HepG2 (cell line): ENCODE data around the gene RUFY2. TPM values are rescaled to one million over a fixed set of nuclear protein-coding genes. Genes with fewer than 3 reads are reported as not detected.

Source experiments
- CEBPZ ChIP-seq: IDR thresholded peaks from 2 replicates; pipeline ENCODE4 v1.6.1; 2012; ENCODE audit warnings: low read length, improper control_type of control experiment
- HNRNPH1 ChIP-seq: fragments of 200-400 bp; formaldehyde crosslinking; optimal IDR thresholded peaks from 2 replicates; pipeline ENCODE3; 2017; ENCODE audit warnings: mild to moderate bottlenecking, low read depth, low read length
- IRF1 ChIP-seq: sonication (generic); formaldehyde crosslinking; IDR thresholded peaks from 2 replicates; pipeline ENCODE4 v1.4.0; 2020; ENCODE audit warnings: low read depth, mild to moderate bottlenecking, missing genetic modification reagents
- MAZ ChIP-seq, 2 experiments: sonication (generic) in 1 of 2; formaldehyde crosslinking in 1 of 2; IDR thresholded peaks; 2 replicates each; pipeline versions ENCODE4 v1.5.0 to v1.6.1; 2012 to 2020; ENCODE audit warnings: low read depth in 2 of 2, mild to moderate bottlenecking in 2 of 2, borderline replicate concordance in 1 of 2, improper control_type of control experiment in 1 of 2, low read length in 1 of 2, missing genetic modification reagents in 1 of 2, moderate library complexity in 1 of 2
- NFRKB ChIP-seq: fragments of 450-650 bp; IDR thresholded peaks from 2 replicates; pipeline ENCODE4 v1.6.1; 2017
- ZBTB39 ChIP-seq: sonication (generic); formaldehyde crosslinking; IDR thresholded peaks from 2 replicates; pipeline ENCODE4 v1.5.0; 2020; ENCODE audit warnings: missing genetic modification reagents
- ZNF136 ChIP-seq: sonication (generic); formaldehyde crosslinking; IDR thresholded peaks from 2 replicates; pipeline ENCODE4 v1.8.1; 2022; ENCODE audit warnings: low read depth, mild to moderate bottlenecking, moderate library complexity, missing genetic modification reagents
- ZNF616 ChIP-seq: sonication (generic); formaldehyde crosslinking; IDR thresholded peaks from 2 replicates; pipeline ENCODE4 v1.5.0; 2020; ENCODE audit warnings: low read depth, mild to moderate bottlenecking, missing genetic modification reagents
- ZNF674 ChIP-seq: sonication (generic); formaldehyde crosslinking; IDR thresholded peaks from 2 replicates; pipeline ENCODE4 v1.5.0; 2020; ENCODE audit warnings: low read depth, mild to moderate bottlenecking, missing genetic modification reagents
- ZNF724P ChIP-seq: sonication (generic); formaldehyde crosslinking; IDR thresholded peaks from 2 replicates; pipeline ENCODE4 v1.8.0; 2022; ENCODE audit warnings: missing genetic modification reagents, borderline replicate concordance
- ZSCAN12 ChIP-seq: sonication (generic); formaldehyde crosslinking; IDR thresholded peaks from 2 replicates; pipeline ENCODE4 v1.9.0; 2021; ENCODE audit warnings: mild to moderate bottlenecking, missing genetic modification reagents
- ZSCAN21 ChIP-seq: sonication (generic); formaldehyde crosslinking; IDR thresholded peaks from 2 replicates; pipeline ENCODE4 v1.8.0; 2022; ENCODE audit warnings: mild to moderate bottlenecking, missing genetic modification reagents, moderate library complexity, borderline replicate concordance
- polyA plus RNA-seq, 8 experiments: library from polyadenylated mRNA; depleted of rRNA in 3 of 8; stranded (reverse) in 7 of 8; unstranded in 1 of 8; fragments of >200 nt; fragmentation: Illumina TruSeq in 4 of 8; extraction: Trizol in 4 of 8; gene quantifications; 2 replicates each; pipeline versions ENCODE4 v1.2.1 to v1.2.3, GENCODE V29; 2011 to 2016; ENCODE audit warnings: low read depth in 4 of 8, missing spikeins in 1 of 8, mixed read lengths in 1 of 8; ENCODE audit not compliant: insufficient read depth in 1 of 8
- total RNA-seq, 5 experiments: library from RNA; depleted of rRNA; stranded (reverse); fragments of >200 nt; fragmentation: Illumina TruSeq; extraction: Trizol; gene quantifications; 2 replicates each; pipeline ENCODE4 v1.2.3, GENCODE V29; 2016; ENCODE audit warnings: low read depth in 1 of 5
- TF ChIP-seq, protein P1 (sequence below): sonication (generic); formaldehyde crosslinking; IDR thresholded peaks from 2 replicates; pipeline ENCODE4 v1.5.0; 2020; ENCODE audit warnings: missing genetic modification reagents
- TF ChIP-seq, protein P2 (sequence below), 2 experiments: sonication (generic) in 1 of 2; formaldehyde crosslinking in 1 of 2; IDR thresholded peaks; 2 replicates each; pipeline versions ENCODE4 v1.5.1 to v1.6.1; 2011 to 2020; ENCODE audit warnings: borderline replicate concordance in 1 of 2, low read depth in 1 of 2, low read length in 1 of 2, mild to moderate bottlenecking in 1 of 2, missing genetic modification reagents in 1 of 2, moderate library complexity in 1 of 2
- TF ChIP-seq, protein P3 (sequence below): sonication (generic); formaldehyde crosslinking; IDR thresholded peaks from 2 replicates; pipeline ENCODE4 v1.9.0; 2021; ENCODE audit warnings: missing genetic modification reagents, mild to moderate bottlenecking, borderline replicate concordance

Gene RUFY2
- total and polyA plus RNA-seq, 2 of the 13 experiments (the other 11 are each of a cell fraction or from before 2014, with no cell fraction given), result 10.1 to 16.1 TPM

DNA sequence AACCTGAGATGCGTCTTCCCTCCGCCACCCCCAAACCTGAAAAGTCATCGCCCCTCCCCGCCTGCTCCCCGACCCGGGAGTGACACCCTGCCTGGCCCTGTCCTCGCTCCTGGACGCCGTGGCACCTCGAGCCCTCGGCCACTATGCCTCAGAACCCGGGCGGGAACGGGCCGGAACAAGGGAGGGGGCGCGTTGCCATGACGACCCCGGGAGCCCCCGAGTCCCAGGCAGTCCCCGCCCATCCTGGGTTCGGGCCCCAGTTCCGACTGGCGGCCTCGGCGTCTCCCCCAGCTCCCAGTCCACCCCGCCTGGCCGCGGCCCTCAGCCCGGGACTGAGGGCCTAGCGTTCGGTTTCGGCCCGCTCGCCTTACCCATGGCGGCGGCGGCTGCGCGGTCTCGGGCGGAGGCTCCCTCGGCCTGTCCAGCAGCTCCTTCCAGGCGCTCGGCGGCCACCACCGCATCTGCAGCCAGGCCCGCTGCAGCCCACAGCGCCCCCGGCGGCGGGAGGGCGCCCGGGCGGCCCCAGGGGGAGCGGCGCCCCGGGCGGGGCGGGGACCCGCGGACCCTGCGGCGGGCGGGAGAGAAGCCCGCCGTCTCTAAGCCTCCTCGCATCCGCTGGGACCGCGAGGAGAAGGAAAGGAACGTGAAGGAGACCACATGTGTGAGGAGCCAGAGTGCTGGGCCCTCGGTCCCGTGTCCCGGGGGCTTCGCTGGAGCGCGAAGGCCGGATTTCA is at the start of gene RUFY2 (continued):
- TF ChIP-seq ZNF724P (CRISPR knock-in tag) (no peak), ZSCAN12 (CRISPR knock-in tag) (no peak), IRF1 (CRISPR knock-in tag) (no peak), HNRNPH1 (no peak), ZSCAN21 (peak; percentile 61; the same call in 1 of the 2 replicates), ZNF136 (CRISPR knock-in tag) (no peak), CEBPZ (no peak), NFRKB (no peak), ZNF616 (CRISPR knock-in tag) (no peak), ZNF674 (CRISPR knock-in tag) (no peak), MAZ (IDR thresholded peaks at IDR 0.05; ENCODE audit: borderline replicate concordance, low read depth, low read length) (peak; percentile 23), MAZ (CRISPR knock-in tag; IDR thresholded peaks at IDR 0.05; ENCODE audit: low read depth) (peak; percentile 88), ZBTB39 (CRISPR knock-in tag) (no peak)
- TF ChIP-seq, protein P1, sequence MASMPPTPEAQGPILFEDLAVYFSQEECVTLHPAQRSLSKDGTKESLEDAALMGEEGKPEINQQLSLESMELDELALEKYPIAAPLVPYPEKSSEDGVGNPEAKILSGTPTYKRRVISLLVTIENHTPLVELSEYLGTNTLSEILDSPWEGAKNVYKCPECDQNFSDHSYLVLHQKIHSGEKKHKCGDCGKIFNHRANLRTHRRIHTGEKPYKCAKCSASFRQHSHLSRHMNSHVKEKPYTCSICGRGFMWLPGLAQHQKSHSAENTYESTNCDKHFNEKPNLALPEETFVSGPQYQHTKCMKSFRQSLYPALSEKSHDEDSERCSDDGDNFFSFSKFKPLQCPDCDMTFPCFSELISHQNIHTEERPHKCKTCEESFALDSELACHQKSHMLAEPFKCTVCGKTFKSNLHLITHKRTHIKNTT (CRISPR knock-in tag), result no peak
- TF ChIP-seq, protein P2, sequence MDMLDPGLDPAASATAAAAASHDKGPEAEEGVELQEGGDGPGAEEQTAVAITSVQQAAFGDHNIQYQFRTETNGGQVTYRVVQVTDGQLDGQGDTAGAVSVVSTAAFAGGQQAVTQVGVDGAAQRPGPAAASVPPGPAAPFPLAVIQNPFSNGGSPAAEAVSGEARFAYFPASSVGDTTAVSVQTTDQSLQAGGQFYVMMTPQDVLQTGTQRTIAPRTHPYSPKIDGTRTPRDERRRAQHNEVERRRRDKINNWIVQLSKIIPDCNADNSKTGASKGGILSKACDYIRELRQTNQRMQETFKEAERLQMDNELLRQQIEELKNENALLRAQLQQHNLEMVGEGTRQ (IDR thresholded peaks at IDR 0.05; ENCODE audit: low read depth, low read length), result no peak
- TF ChIP-seq, protein P2 (CRISPR knock-in tag; IDR thresholded peaks at IDR 0.05; ENCODE audit: borderline replicate concordance), result no peak
- TF ChIP-seq, protein P3, sequence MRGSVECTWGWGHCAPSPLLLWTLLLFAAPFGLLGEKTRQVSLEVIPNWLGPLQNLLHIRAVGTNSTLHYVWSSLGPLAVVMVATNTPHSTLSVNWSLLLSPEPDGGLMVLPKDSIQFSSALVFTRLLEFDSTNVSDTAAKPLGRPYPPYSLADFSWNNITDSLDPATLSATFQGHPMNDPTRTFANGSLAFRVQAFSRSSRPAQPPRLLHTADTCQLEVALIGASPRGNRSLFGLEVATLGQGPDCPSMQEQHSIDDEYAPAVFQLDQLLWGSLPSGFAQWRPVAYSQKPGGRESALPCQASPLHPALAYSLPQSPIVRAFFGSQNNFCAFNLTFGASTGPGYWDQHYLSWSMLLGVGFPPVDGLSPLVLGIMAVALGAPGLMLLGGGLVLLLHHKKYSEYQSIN (CRISPR knock-in tag), result no peak
